HFFc6 (cell line): ENCODE results near the gene CTSH. TPM values are rescaled to one million over a fixed set of nuclear protein-coding genes. Genes with fewer than 3 reads are reported as not detected.

Experiments
- DNase-seq: peaks from one replicate; pipeline ENCODE4 v3.0.0-alpha.2; 2018
- H3K27ac Mint-ChIP-seq: 2 replicates; pipeline ENCODE4 v1.8.0; 2020; ENCODE audit warnings: mild to moderate bottlenecking, mixed read lengths
- H3K27me3 Mint-ChIP-seq: 2 replicates; pipeline ENCODE4 v1.8.0; 2021; ENCODE audit warnings: mild to moderate bottlenecking, moderate library complexity, mixed read lengths; ENCODE audit not compliant: insufficient read depth
- H3K36me3 Mint-ChIP-seq: 2 replicates; pipeline ENCODE4 v1.8.0; 2021; ENCODE audit warnings: low read depth, mixed read lengths
- H3K4me1 Mint-ChIP-seq: 2 replicates; pipeline ENCODE4 v1.8.0; 2020; ENCODE audit warnings: low read depth, mixed read lengths
- H3K4me3 Mint-ChIP-seq: 2 replicates; pipeline ENCODE4 v1.8.0; 2020; ENCODE audit warnings: mild to moderate bottlenecking, moderate library complexity, mixed read lengths
- H3K9me3 Mint-ChIP-seq: 2 replicates; pipeline ENCODE4 v1.8.0; 2020; ENCODE audit warnings: mild to moderate bottlenecking, mixed read lengths
- total RNA-seq, 6 experiments: library from RNA; stranded (reverse); fragmentation: NEBNext Ultra II Directional; extraction: Animal tissue kit (Norgen Biotek cat#: 25700); gene quantifications; 2 replicates in 1 of 6; 3 replicates in 5 of 6; pipeline ENCODE4 v1.2.3, GENCODE V29; 2021
- TF ChIP-seq, protein P1 (sequence below): fragments of 200-600 bp; sonication (generic); IDR thresholded peaks from 2 replicates; pipeline ENCODE4 v1.5.0; 2021; ENCODE audit warnings: antibody characterized with exemption, mild to moderate bottlenecking

Gene CTSH
- total RNA-seq, 6 experiments from 2014 or later: 0.20 to 0.53 (median 0.38) TPM; not detected in 1

DNA sequence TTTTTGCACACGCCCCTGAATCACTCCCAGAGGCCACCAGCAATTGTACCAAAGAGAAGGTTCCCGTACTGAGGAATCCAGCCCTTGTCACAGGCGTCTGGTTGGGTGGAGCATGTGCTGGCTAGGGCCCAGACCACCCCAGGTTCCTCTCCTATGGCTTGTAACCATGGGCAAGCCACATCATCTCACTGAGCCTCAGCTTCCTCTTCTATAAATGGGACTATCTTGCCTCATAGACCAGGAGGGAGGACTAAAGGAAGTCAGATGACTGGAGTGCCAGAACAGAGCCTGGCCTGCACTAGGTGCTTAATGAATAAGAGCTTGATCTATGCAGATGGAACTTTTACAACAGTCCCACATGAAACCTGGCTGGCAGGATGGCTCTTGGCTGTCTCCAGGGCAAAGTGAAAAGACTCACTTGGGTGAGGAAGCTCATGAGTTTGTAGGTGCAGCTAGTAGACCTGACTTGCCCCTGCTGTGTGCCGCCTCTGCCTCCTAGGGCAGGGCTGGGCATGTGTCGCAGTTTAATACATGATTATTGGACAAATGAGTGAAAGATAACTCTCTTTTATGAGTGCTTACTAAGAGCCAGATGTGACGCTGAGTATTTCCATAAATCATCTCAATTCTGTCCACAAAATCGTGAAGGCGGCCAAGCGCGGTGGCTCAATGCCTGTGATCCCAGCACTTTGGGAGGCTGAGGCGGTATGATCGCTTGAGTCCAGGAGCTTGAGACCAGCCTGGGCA, 29.3 kb downstream of the CTSH start:
- peaks cover 2% of the 10 kb centered on the region; the same call in 1 of the 2 replicates for H3K27me3 Mint-ChIP-seq
- no peak overlapping the region for H3K4me3 Mint-ChIP-seq
- no peak overlapping the region for H3K27ac Mint-ChIP-seq
- no peak for DNase-seq
- peaks cover 19% of the 10 kb centered on the region for H3K36me3 Mint-ChIP-seq
- peaks cover 38% of the 10 kb centered on the region for H3K4me1 Mint-ChIP-seq
- H3K9me3 Mint-ChIP-seq: no peaks in the 10 kb centered on the region
- TF ChIP-seq, protein P1, sequence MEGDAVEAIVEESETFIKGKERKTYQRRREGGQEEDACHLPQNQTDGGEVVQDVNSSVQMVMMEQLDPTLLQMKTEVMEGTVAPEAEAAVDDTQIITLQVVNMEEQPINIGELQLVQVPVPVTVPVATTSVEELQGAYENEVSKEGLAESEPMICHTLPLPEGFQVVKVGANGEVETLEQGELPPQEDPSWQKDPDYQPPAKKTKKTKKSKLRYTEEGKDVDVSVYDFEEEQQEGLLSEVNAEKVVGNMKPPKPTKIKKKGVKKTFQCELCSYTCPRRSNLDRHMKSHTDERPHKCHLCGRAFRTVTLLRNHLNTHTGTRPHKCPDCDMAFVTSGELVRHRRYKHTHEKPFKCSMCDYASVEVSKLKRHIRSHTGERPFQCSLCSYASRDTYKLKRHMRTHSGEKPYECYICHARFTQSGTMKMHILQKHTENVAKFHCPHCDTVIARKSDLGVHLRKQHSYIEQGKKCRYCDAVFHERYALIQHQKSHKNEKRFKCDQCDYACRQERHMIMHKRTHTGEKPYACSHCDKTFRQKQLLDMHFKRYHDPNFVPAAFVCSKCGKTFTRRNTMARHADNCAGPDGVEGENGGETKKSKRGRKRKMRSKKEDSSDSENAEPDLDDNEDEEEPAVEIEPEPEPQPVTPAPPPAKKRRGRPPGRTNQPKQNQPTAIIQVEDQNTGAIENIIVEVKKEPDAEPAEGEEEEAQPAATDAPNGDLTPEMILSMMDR: no peak

DNA sequence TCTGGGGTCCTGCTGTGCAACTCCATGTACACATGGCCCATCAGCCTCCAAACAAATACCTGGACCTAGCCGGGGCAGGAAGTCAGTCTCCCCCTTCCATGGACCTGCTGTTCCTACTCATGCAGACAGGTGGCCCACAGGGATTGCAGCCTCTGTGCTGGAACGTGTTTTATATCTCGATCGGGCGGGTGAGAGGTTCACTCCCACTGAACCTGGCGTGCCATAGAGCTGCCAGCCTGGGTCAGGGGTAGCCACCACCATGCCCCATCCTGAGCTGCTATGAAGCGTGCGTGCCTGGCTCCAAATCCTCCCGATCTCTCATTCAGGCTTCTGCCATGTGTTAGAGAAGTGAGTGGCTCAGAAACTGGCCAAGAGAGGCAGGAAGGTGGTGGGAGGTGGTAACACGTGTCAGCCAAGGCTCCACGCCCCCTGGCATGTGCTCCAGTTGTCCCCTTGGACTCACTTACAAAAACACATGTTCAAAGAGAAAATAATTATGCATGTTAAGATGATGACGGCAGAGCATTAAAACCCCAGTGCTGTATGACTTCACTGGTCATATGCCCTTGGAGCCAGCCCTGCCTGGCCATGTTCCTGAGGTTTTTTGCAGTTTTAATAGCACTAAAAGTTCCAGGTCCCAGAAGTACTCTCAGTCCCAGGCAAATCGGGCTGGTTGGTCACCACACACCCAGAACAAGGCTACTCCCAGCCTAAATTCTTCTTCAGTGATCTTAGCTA, 30.6 kb downstream of the CTSH start:
- DNase-seq: peak; percentile 27
- TF ChIP-seq, protein P1: peak; percentile 75
- Mint-ChIP-seq H3K4me3 (no peak overlapping the region; the same call in 1 of the 2 replicates), H3K4me1 (peaks cover 50% of the 10 kb centered on the region), H3K9me3 (no peaks in the 10 kb centered on the region), H3K27me3 (peaks cover 5% of the 10 kb centered on the region; the same call in 1 of the 2 replicates), H3K36me3 (peaks cover 28% of the 10 kb centered on the region), H3K27ac (peak overlapping the region; percentile 70)

DNA sequence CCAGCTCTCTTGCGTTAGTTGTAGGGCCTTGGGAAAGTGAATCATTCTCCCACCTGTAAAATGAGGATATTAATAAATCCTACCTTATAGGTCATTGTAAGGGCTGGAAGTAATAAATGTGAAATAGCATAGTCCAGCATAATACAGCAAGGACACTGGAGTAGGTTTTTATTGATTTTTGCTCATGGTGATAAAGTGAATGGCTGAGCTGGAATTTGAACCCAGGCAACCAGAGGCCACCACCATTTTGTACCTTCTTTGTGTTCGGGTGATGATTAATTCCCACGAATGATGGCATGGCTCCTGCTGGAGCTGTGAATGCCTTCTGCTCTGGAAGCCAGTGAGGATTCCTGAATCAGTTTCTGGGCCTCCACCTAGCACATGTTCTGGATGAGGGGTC, 31.8 kb downstream of the CTSH start:
- H3K27me3 Mint-ChIP-seq: peaks cover 11% of the 10 kb centered on the region; the same call in 1 of the 2 replicates

DNA sequence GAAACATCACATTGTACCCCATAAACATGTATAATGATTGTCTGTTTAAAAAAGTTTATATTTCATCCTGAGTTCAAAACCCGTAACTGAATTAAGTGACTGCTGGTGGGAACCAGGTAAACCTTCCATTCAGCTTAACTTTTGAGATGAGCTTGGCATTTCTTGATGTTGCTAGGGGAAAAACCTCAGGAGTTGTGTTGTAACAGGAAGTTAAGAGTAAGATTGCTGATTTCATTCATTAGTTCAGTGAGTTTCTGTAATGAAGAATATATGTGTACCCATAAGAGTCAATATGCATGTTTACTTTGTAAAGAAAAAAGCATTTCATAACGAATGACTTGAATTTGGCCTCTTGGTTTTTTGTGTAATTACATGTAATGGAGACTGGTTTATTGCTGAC, 32.5 kb downstream of the CTSH start:
- no peak for DNase-seq
- H3K27ac Mint-ChIP-seq: 0 out of 2 replicates have a peak overlapping the region, but pooled peaks have one; percentile 3
- peaks cover 65% of the 10 kb centered on the region for H3K4me1 Mint-ChIP-seq
- no peak overlapping the region for H3K4me3 Mint-ChIP-seq
- peaks cover 14% of the 10 kb centered on the region for H3K27me3 Mint-ChIP-seq
- no peaks in the 10 kb centered on the region for H3K9me3 Mint-ChIP-seq
- TF ChIP-seq, protein P1: no peak
- peaks cover 34% of the 10 kb centered on the region for H3K36me3 Mint-ChIP-seq

More for the DNA sequence above, 31.8 kb downstream of the CTSH start:
- H3K27ac Mint-ChIP-seq: no peak overlapping the region
- no peak for DNase-seq
- peaks cover 58% of the 10 kb centered on the region for H3K4me1 Mint-ChIP-seq
- peaks cover 32% of the 10 kb centered on the region for H3K36me3 Mint-ChIP-seq
- no peaks in the 10 kb centered on the region for H3K9me3 Mint-ChIP-seq
- TF ChIP-seq, protein P1: no peak
- no peak overlapping the region for H3K4me3 Mint-ChIP-seq

DNA sequence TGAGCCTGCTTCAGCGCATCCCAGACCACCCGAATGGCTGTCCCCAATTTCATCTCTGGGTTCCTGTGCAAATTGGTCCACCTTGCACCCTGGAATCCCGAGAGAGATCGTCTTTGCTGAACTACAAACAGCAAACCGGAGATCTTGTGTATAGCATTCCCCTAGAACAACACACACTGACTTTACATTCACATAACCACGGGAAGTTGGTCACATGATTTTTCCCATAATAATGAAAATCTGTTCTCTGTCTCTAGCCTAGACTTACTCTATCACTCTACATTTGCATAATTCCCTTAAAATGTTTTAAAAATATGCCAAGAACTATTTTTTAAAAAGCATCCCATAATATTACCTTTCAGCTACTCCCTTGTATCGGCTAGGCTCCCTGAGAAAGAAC, 34.6 kb downstream of the CTSH start:
- Mint-ChIP-seq H3K27me3 (peaks cover 20% of the 10 kb centered on the region), H3K36me3 (peaks cover 46% of the 10 kb centered on the region), H3K4me3 (no peak overlapping the region), H3K27ac (peak overlapping the region; percentile 11; the same call in 1 of the 2 replicates), H3K9me3 (no peaks in the 10 kb centered on the region), H3K4me1 (peaks cover 70% of the 10 kb centered on the region)
- no peak for DNase-seq
- TF ChIP-seq, protein P1: no peak
